Measurements from ENCODE around the gene IZUMO4.
"Not testable (repeated sequence)": the region's sequence is repeated elsewhere in the genome, so short reads cannot be mapped to it uniquely, and the experiment has no call there.

The IZUMO4 gene

GRCh38 chr19:2121416-2122051 lies 24.8 kb downstream of the IZUMO4 start:
- no peak for TF ChIP-seq CTCF (IDR thresholded peaks at IDR 0.05; ENCODE audit: extremely low read depth, missing control alignments)
- DNase-seq (ENCODE audit: low spot score) = no peak

DNA sequence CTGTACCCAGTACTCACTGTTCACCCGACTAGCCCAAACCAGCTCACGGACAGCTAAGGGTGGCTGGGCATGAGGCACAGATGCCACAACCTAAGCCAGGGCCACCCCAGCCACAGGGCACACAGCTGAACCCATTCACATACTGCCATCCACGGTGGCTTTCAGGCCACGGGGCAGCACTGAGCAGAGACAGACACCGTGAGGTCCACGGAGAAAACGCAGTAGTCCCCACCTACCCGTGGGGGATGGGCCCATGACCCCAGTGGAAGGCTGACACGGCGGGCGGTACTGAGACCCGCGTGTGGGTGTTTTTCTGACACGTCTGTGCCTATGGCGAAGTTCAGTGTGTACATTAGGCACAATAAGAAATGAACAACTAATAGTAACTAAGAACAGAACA lies 25.5 kb downstream of the IZUMO4 start:
- DNase-seq (ENCODE audit: low spot score) = no peak
- no peak for TF ChIP-seq CTCF (IDR thresholded peaks at IDR 0.05; ENCODE audit: extremely low read depth, missing control alignments)

DNA sequence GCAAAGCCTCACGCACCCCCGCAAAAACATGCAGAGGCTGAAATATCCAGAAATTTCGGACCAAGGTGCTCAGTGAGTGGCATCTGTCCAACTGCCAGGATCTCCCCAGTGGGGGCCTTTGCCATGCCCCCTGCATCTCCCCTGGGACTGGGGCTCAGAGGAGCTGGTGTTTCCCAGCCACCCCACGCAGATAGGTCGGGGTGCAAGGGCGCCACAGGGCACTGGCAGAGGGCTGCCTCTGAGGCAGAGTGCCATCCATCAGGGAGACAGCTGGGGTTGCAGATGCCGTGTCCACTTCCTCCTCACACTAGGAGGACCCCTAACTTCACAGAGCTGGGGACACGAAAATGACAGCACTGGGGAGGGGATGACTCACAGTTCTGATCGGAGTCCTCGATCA lies 26.3 kb downstream of the IZUMO4 start:
- DNase-seq (ENCODE audit: low spot score) = no peak
- TF ChIP-seq CTCF (IDR thresholded peaks at IDR 0.05; ENCODE audit: extremely low read depth, missing control alignments) = no peak

DNA sequence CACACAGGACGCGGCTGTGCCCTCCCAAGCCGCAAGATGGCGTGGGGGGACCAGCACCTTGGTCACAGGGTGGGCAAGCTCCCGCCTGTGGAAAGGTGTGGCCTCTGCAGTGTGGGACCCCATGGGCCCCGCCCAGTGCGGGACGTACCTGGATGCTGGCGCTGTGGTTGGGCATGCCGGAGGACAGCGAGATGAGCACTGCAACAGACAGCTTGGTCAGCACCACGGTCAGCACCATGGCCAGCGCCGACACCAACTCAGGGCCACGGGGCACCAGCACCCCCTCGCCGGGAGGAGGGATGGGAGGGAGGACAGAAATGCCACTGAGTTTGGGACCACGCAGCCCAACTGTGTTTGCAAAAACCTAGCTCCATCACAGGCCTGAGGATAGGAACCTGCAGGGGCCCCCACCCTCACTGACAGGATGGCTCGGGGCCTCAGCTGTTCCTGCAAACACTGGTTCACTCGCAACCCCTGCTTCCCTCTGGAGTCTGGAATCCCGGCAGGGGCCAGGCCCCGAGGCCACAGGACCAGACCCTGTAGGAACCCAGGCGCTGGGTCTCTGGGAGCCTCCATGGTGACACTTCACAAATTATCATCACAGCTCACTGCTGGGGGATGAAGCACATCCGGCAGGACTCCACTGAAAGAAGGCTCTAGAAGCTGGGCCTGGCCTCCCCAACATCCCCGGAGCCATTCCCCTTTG lies 27.1 kb downstream of the IZUMO4 start:
- TF ChIP-seq CTCF (IDR thresholded peaks at IDR 0.05; ENCODE audit: extremely low read depth, missing control alignments) = no peak
- no peak for DNase-seq (ENCODE audit: low spot score)

DNA sequence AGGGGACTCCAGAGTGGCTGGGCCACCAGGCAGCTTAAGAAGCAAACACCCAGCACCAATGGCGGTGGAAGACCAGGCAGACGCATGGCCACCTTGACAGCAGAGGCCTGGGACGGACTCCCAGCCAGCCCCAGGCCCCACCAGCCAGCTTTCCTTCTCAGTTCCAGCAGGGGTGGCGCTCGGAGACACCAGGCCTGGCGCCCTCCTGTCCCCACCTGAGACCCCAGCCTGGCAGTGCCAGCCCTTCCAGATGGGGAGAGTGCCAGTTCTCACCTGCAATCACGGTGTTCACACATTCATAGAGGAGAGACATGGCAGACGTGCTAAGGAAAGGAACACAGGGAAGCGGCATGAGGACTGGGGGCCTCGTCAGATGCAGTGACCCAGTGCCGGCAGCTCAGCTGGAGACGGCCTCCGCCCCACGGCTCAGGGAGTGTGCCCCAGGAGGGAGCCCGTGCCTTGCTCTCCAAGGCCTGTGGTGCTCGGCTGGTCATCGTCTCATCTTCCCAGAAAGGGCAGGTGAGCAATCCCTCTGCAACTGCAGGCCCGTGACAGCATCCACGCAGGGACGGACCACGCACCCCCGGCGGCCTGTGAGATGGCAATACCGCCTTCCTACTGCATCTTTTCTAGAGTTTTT lies 30.3 kb downstream of the IZUMO4 start:
- TF ChIP-seq CTCF (IDR thresholded peaks at IDR 0.05; ENCODE audit: extremely low read depth, missing control alignments) = no peak
- DNase-seq (ENCODE audit: low spot score) = no peak

GRCh38 chr19:2127758-2128157 lies 31.0 kb downstream of the IZUMO4 start:
- no peak for DNase-seq (ENCODE audit: low spot score)
- TF ChIP-seq CTCF (IDR thresholded peaks at IDR 0.05; ENCODE audit: extremely low read depth, missing control alignments) = no peak

- DNase-seq (ENCODE audit: low spot score) = not testable (repeated sequence)
Measured at GRCh38 chr19:2128252-2128651, 31.5 kb downstream of the IZUMO4 start.

Measured in GM20000 (cell line).